HG03571 (cell line): ENCODE measurements around the gene CPOX.
"Not testable (repeated sequence)": the region's sequence is repeated elsewhere in the genome, so short reads cannot be mapped to it uniquely, and the experiment has no call there.

Experiments used
- ATAC-seq: cut with Tn5 transposase; IDR thresholded peaks from one replicate; pipeline ENCODE4 v1.9.1; 2021; ENCODE audit not compliant: unreplicated experiment

CPOX gene

DNA sequence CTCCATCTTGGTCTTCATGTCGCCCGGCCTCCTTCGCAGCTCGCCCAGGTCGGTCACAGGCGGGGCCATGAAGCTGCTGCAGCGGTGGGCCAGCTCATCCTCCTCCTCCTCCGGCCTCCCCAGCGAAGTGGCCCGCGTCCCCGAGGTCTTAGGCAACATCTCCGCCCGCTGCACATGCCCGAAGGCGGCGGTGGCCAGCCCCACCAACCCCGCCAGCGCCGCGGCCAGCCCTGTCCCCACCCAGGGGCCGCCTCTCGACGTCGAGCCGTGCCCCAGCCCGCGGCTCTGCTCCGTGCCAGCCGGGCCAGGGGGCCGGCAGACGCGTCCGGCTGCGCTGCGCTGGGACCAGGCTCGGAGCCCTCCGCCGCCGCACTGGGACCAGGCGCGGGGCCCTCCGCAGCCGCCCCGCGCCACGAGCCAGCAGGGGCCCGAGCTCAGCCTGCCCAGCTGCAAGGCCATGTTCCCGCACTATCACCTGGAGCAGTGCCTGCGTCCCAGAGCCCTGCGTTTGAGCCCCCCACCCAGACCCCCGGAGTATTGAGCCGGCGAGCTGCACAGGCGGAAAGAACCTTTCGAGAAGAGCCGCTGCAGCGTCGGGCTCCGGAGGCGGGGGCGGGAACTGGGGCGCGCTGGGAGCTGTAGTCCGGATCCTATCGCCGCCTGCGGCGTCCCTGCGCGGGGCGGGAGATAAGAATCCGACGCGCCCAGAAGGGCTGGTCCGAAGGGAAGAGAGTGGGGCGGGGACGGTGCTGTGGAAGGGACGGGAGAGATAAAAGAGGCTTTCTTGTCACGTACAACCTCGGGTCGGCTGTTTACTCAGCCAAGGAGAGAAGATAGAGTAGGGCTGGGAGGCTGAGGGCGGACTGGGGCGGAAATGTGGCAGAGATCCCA, at the start of gene CPOX:
Gene CPOX (minus strand): TSS at position 566 of the 891 bp plus-strand sequence. CDS start 107 bp downstream, at position 459.
- peak; percentile 97 for ATAC-seq

GRCh38 chr3:98642769-98643168, 49.4 kb upstream of the CPOX start:
- ATAC-seq: not testable (repeated sequence)

GRCh38 chr3:98641756-98642155, 48.3 kb upstream of the CPOX start:
- not testable (repeated sequence) for ATAC-seq

DNA sequence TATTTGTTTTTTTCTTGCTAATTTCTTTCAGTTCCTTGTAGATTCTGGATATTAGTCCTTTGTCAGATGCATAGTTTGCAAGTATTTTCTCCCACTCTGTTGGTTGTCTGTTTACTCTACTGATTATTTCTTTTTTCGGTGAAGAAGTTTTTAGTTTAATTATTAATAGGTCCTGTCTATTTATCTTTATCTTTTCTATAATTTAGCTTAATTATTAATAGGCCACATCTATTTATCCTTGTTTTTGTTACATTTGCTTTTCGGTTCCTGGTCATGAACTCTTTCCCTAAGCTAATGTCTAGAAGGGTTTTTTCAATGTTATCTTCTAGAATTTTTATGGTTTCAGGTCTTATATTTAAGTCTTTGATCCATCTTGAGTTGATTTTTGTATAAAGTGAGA, 45.1 kb upstream of the CPOX start:
- ATAC-seq: not testable (repeated sequence)

DNA sequence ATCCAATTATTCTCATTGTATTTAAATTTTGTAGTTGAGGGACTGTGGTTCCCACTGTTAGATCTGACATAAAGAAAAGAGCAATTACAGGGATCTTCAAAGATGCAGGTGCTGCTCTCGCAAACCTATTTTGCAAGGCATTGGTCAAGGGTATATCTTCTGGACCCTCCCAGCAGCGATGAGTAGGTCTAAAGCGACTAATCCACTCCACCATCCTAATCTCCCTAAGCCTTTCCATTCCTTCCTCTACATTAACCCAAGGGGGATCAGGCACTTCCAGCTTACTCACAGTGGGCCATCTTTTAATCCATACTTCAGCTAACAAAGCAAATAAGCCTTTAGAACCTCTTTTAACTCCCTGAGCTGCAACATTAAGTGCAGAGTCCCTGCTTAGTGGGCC, 37.0 kb upstream of the CPOX start:
- ATAC-seq: no peak

DNA sequence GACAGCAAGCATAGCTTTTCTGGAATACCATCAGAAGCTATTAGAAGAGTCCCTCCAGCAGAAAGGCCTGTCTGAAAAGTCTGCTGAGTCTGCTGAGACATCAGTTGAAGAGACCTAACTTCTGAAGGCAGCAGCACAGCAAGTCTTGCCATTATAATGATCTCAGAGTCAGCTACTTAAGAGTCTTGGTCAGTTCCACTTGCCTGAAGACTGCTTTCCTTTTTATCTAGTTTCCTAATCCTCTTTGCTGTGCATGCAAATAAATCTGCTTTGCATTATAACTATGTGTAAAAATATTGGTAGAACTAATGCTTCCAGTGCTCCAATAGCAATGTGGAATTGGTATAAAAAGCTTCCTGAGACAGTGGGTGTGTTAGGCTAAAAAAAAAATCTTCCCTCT, 34.9 kb upstream of the CPOX start:
- ATAC-seq: no peak

GRCh38 chr3:98626151-98626550, 32.7 kb upstream of the CPOX start:
- ATAC-seq: no peak

DNA sequence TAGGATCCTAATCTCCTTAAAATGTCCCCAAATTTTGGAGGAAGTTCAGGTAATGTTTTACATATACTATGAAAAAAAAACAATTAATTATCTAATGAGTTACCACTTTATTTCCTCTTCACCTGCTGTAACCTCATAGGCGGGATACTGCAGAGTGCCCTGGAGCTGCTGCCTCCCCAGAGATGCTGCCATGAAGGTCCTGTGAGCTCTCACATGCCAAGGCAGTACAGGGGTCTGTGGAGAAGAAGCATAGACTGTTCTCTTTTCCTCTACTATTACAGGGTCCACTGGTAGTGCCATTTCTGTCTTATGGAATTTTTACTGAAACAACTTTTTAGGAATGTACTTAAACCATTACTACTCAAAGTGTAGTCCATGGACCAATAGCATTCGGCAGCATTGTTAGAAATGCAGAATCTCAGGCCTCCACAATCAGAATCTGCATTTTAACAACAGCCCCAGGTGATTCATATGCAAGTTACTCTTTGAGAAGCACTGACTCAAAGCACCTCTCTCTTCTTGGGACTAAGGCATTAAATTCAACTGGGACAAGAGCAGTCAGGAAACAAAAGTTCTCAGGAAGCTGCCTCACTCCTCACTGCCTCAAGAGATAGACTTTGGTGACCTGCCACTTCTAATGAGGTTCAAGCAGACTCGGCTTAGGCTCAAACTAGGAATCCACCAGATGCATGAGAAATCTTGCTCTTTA, 30.3 kb upstream of the CPOX start:
- no peak for ATAC-seq

DNA sequence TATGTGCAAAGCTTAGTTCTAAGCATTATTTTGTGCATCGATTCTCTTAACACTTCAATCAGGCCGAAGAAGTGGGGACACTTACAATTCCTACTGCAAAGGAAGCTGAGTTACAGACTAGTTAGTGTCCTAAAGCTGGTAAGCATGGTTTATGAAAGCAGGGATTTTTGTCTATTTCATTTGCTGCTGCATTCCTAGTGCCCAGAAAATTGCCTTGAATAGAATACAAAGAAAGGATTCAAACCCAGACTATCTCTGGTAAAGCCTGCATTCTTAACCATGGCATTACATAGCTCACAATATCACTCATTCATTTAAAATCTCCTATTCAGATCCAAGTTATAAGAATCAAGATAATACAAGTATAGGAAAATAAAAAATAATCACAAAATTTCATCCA, 24.4 kb upstream of the CPOX start:
- ATAC-seq: no peak

DNA sequence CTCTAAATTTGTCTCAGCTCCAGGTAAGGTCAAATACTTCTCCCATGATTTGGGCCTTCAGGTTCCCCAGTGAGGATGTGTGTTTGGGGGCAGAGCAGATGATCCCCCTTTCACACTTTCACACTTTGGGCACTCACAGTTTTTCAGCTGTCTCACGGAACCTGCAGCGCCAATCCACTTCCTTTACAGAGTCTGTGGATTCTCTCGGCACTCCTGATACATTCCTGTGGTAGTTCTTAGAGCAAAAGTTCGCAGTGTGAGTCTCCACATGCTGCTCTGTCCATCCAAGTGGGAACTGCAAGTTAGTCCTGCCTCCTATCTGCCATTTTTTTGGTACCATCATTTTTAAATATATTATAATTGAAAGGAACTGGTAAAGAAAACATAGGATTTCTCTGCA, 20.2 kb upstream of the CPOX start:
- ATAC-seq: no peak

DNA sequence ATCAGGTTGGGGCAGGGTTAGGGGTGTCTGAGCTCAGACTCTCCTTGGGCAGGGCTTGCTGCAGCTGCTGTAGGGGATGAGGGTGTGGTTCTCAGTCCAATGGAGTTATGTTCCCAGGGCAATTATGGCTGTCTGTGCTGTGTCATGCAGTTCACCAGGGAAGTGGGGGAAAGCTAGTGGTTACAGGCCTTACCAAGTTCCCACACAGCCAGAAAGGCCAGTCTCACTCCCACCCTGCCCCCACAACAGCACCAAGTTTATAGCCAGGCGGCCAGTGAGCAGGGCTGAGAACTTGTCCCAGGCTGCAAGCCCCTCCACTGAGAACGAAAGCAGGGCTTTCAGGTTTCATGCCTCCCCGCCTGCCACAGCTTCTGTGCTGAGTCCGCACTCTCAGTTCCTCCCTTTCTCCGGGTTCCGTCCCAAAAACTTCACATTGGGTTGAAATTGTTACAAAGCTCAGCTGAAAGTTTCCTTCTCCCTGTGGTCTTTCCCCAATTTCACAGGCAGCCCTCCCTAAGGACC, 19.6 kb upstream of the CPOX start:
- ATAC-seq: no peak

DNA sequence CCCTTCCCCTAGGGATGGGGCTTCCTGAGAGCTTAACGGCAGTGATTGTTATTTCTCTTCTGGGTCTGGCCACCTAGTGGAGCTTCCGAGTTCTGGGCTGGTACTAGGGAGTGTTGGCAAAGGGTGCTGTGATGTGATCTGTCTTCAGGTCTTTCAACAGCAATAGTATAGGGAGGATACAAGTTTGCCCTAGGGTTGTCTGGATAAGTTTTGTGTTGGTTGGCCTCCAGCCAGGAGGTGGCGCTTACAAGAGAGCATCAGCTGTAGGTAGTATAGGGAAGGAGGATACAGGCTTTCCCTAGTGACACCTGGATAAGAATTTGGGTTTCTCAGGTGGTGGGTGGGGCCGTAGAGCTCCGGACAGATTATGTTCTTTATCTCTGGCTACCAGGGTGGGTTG, 19.2 kb upstream of the CPOX start:
- no peak for ATAC-seq

GRCh38 chr3:98608029-98608428, 14.6 kb upstream of the CPOX start:
- no peak for ATAC-seq

GRCh38 chr3:98603580-98603979, 10.2 kb upstream of the CPOX start:
- ATAC-seq: no peak

DNA sequence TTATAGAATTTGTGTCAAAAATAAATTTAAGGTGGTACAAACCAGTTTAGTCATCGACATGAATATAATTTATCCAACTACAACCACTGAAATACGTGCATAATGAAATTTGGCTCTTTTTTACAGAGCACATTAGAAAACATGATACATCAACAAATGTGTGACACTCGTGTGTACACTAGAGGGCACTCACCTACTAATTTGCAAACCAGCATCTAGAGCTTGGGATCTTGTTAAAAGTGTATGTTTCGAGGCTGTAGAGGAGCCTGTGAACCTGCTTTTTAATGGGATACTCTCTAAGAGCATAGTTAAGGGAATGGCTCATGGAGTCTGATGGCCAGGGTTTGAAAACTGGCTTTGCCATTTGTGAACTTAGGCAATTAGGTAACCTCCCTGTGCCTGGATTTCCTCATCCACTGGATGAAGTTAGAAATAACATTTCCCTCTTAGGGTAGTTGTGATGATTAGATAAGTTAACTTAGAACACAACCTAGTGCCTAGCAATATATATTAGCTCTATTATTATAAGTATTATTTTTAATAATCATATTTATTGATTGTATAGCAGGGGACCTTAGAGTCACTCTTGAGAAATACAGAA, 8.8 kb upstream of the CPOX start:
- ATAC-seq: peak; percentile 69

GRCh38 chr3:98601180-98601579, 7.8 kb upstream of the CPOX start:
- no peak for ATAC-seq

GRCh38 chr3:98600412-98601095, 7.1 kb upstream of the CPOX start:
- peak; percentile 63 for ATAC-seq

GRCh38 chr3:98599647-98600411, 6.4 kb upstream of the CPOX start:
- no peak for ATAC-seq

- ATAC-seq: no peak
Measured at GRCh38 chr3:98598492-98598891, 5.1 kb upstream of the CPOX start.
